Mesenchymal stem cell (in vitro differentiated cells and primary cell): ENCODE measurements around the gene NEK5.

Experiments used
- DNase-seq: peaks from one replicate; pipeline ENCODE4 v3.0.0-alpha.2; 2013
- H2AFZ ChIP-seq: one replicate; pipeline ENCODE4 v1.6.1; 2013; ENCODE audit warnings: low read depth, mild to moderate bottlenecking, control low read depth, inconsistent platforms, low read length, moderate library complexity
- H2AK5ac ChIP-seq: 2 replicates; pipeline ENCODE4 v1.6.1; 2013; ENCODE audit warnings: low read length, moderate library complexity, mild to moderate bottlenecking, inconsistent platforms; ENCODE audit not compliant: severe bottlenecking
- H2BK120ac ChIP-seq: one replicate; pipeline ENCODE4 v1.6.1; 2013; ENCODE audit warnings: low read depth, mild to moderate bottlenecking, inconsistent platforms, low read length, moderate library complexity
- H2BK12ac ChIP-seq, 2 experiments: one replicate each; pipeline ENCODE4 v1.6.1; 2013; ENCODE audit warnings: inconsistent platforms in 2 of 2, low read length in 2 of 2, mild to moderate bottlenecking in 2 of 2, moderate library complexity in 2 of 2, control low read depth in 1 of 2
- H2BK15ac ChIP-seq: one replicate; pipeline ENCODE4 v1.6.1; 2013; ENCODE audit warnings: mild to moderate bottlenecking, low read depth, inconsistent platforms; ENCODE audit not compliant: poor library complexity, severe bottlenecking
- H2BK5ac ChIP-seq: 2 replicates; pipeline ENCODE4 v1.6.1; 2013; ENCODE audit warnings: low read depth, mild to moderate bottlenecking, low read length, control low read depth, inconsistent platforms; ENCODE audit not compliant: poor library complexity, severe bottlenecking
- H3K14ac ChIP-seq, 2 experiments: one replicate each; pipeline ENCODE4 v1.6.1; 2013; ENCODE audit warnings: inconsistent platforms in 2 of 2, low read length in 2 of 2, control low read depth in 1 of 2, mild to moderate bottlenecking in 1 of 2, moderate library complexity in 1 of 2
- H3K18ac ChIP-seq, 2 experiments: one replicate each; pipeline ENCODE4 v1.6.1; 2013; ENCODE audit warnings: inconsistent platforms in 2 of 2, low read length in 2 of 2, control low read depth in 1 of 2, low read depth in 1 of 2, mild to moderate bottlenecking in 1 of 2
- H3K23ac ChIP-seq, 2 experiments: one replicate each; pipeline ENCODE4 v1.6.1; 2013; ENCODE audit warnings: inconsistent platforms in 2 of 2, low read length in 2 of 2, mild to moderate bottlenecking in 2 of 2, moderate library complexity in 2 of 2, control low read depth in 1 of 2
- H3K27ac ChIP-seq: 2 replicates; pipeline ENCODE4 v1.5.1; 2013; ENCODE audit warnings: mild to moderate bottlenecking, moderate library complexity, low read length, control low read depth, inconsistent platforms; ENCODE audit not compliant: poor library complexity, severe bottlenecking
- H3K27me3 ChIP-seq, 2 experiments: 2 replicates each; pipeline versions ENCODE4 v1.6.1 to v1.7.0; 2013; ENCODE audit warnings: low read length in 2 of 2, mild to moderate bottlenecking in 2 of 2, moderate library complexity in 2 of 2, control low read depth in 1 of 2, inconsistent platforms in 1 of 2; ENCODE audit not compliant: control insufficient read depth in 1 of 2, insufficient read depth in 1 of 2
- H3K36me3 ChIP-seq, 2 experiments: 2 replicates each; pipeline versions ENCODE4 v1.6.1 to v1.7.0; 2013; ENCODE audit warnings: low read length in 2 of 2, control low read depth in 1 of 2, inconsistent platforms in 1 of 2, low read depth in 1 of 2, mild to moderate bottlenecking in 1 of 2; ENCODE audit not compliant: insufficient read depth in 2 of 2, control insufficient read depth in 1 of 2
- H3K4ac ChIP-seq, 2 experiments: one replicate each; pipeline ENCODE4 v1.6.1; 2013; ENCODE audit warnings: inconsistent platforms in 2 of 2, low read length in 2 of 2, mild to moderate bottlenecking in 2 of 2, moderate library complexity in 2 of 2, control low read depth in 1 of 2, low read depth in 1 of 2
- H3K4me1 ChIP-seq: 2 replicates; pipeline ENCODE4 v1.6.1; 2013; ENCODE audit warnings: low read depth, low read length, control low read depth; ENCODE audit not compliant: control insufficient read depth, insufficient read depth
- H3K4me2 ChIP-seq: 2 replicates; pipeline ENCODE4 v1.6.1; 2013; ENCODE audit warnings: low read length, mild to moderate bottlenecking, inconsistent platforms; ENCODE audit not compliant: poor library complexity, severe bottlenecking
- H3K4me3 ChIP-seq, 2 experiments: 2 replicates each; pipeline versions ENCODE4 v1.5.1 to v1.7.0; 2013; ENCODE audit warnings: low read length in 2 of 2, mild to moderate bottlenecking in 2 of 2, control low read depth in 1 of 2, low read depth in 1 of 2; ENCODE audit not compliant: insufficient read depth in 1 of 2
- H3K79me1 ChIP-seq: replicated peaks from 2 replicates; pipeline ENCODE4 v1.6.1; 2013; ENCODE audit warnings: mild to moderate bottlenecking, control low read depth, low read length, inconsistent platforms; ENCODE audit not compliant: poor library complexity, severe bottlenecking
- H3K9ac ChIP-seq: 2 replicates; pipeline ENCODE4 v1.7.0; 2013; ENCODE audit warnings: mild to moderate bottlenecking, low read length, moderate library complexity
- H3K9me3 ChIP-seq: 2 replicates; pipeline ENCODE4 v1.7.0; 2013; ENCODE audit warnings: mild to moderate bottlenecking, low read length; ENCODE audit not compliant: control insufficient read depth
- H4K8ac ChIP-seq: one replicate; pipeline ENCODE4 v1.6.1; 2013; ENCODE audit warnings: inconsistent platforms, mild to moderate bottlenecking, low read length, moderate library complexity
- H4K91ac ChIP-seq: one replicate; pipeline ENCODE4 v1.6.1; 2013; ENCODE audit warnings: mild to moderate bottlenecking, low read length, inconsistent platforms
- WGBS: methylation state at CpG from one replicate; pipeline ENCODE4 v1.1.7; 2013; ENCODE audit warnings: mixed read lengths; 5-methylcytosine and 5-hydroxymethylcytosine counted together

NEK5 gene

DNA sequence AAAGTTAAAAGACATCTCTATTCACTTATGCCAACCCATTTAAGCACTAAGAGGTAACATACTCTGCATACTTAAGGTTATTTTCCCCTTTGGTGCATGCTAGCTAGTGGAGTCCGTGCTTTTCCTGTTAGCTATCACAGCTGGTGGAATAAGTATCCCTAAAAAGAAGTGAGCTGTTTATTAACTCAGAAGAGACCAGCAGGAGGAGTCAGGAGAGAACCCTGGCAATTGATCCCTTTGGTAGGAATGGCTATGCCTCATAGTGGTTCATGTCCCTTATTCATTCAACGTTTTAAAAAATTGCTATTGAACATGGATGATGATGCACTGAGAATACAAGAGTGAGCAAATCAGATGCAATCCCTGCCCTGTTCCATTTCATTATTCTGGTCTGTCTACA lies 12.4 kb upstream of the NEK5 start:
- no peak overlapping the region for H4K91ac ChIP-seq
- no peak for DNase-seq
- no peaks in the 10 kb centered on the region for H3K27me3 ChIP-seq
- no peak overlapping the region for H2BK5ac ChIP-seq
- H3K9ac ChIP-seq = no peak overlapping the region
- H3K79me1 ChIP-seq = peaks cover 2% of the 10 kb centered on the region
- H2BK12ac ChIP-seq = no peak overlapping the region
- 92% methylated on average over 2 of the region's 2 CpGs for WGBS
- H3K23ac ChIP-seq = no peak overlapping the region
- no peak overlapping the region for H3K4ac ChIP-seq
- H3K36me3 ChIP-seq = peaks cover 13 to 31% of the 10 kb centered on the region in 2 experiments
- no peak overlapping the region for H3K4me2 ChIP-seq
- H3K4me1 ChIP-seq = no peaks in the 10 kb centered on the region
- no peak overlapping the region for H3K27ac ChIP-seq
- no peak overlapping the region for H2BK15ac ChIP-seq
- H3K4me3 ChIP-seq = no peak overlapping the region
- H2BK120ac ChIP-seq = no peak overlapping the region
- H2AK5ac ChIP-seq = no peak overlapping the region
- no peak overlapping the region for H4K8ac ChIP-seq
- H3K18ac ChIP-seq = no peak overlapping the region
- H3K14ac ChIP-seq = no peak overlapping the region
- H3K9me3 ChIP-seq = no peaks in the 10 kb centered on the region
- H2AFZ ChIP-seq = no peak overlapping the region

- Histone ChIP-seq H3K14ac (no peak overlapping the region), H3K36me3 (peaks cover 19 to 56% of the 10 kb centered on the region in 2 experiments), H4K8ac (no peak overlapping the region), H3K27ac (no peak overlapping the region), H2BK12ac (no peak overlapping the region), H3K4ac (no peak overlapping the region), H2AFZ (no peak overlapping the region), H3K4me1 (no peaks in the 10 kb centered on the region), H2BK15ac (no peak overlapping the region), H2BK120ac (no peak overlapping the region), H3K4me3 (no peak overlapping the region), H3K27me3 (no peaks in the 10 kb centered on the region), H2AK5ac (no peak overlapping the region), H3K4me2 (no peak overlapping the region), H2BK5ac (no peak overlapping the region), H3K23ac (no peak overlapping the region), H3K79me1 (peaks cover 2% of the 10 kb centered on the region), H4K91ac (no peak overlapping the region), H3K9ac (no peak overlapping the region), H3K18ac (no peak overlapping the region), H3K9me3 (no peaks in the 10 kb centered on the region)
- 84% methylated on average over 2 of the region's 3 CpGs for WGBS
- no peak for DNase-seq
These were observed 8.6 kb upstream of the NEK5 start for GRCh38 chr13:52137489-52137888.

DNA sequence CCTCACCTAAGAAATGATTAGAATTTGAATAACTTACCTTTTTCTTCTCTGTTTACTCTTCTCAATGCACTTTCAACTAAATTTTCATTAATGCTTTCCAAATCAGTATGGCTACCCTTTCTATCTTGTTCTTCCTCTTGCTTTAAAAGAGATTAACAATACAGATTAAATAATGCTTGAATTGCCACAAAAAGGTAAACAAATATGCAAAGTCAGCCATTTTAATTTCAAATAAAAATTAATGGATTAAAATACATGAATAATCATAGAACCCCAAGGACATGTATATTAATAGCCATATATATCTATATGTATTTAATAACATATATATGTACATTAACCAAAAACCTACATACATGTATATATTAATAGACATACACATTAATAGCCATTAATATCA lies 7.9 kb upstream of the NEK5 start:
- H2AFZ ChIP-seq = no peak overlapping the region
- no peaks in the 10 kb centered on the region for H3K27me3 ChIP-seq
- no peaks in the 10 kb centered on the region for H3K4me1 ChIP-seq
- H3K23ac ChIP-seq = no peak overlapping the region
- H4K91ac ChIP-seq = no peak overlapping the region
- no peak overlapping the region for H3K14ac ChIP-seq
- H2AK5ac ChIP-seq = no peak overlapping the region
- no peak overlapping the region for H2BK120ac ChIP-seq
- H3K9ac ChIP-seq = no peak overlapping the region
- no peak overlapping the region for H2BK15ac ChIP-seq
- no peak overlapping the region for H2BK5ac ChIP-seq
- no peak overlapping the region for H4K8ac ChIP-seq
- H2BK12ac ChIP-seq = no peak overlapping the region
- no peak overlapping the region for H3K18ac ChIP-seq
- H3K4me2 ChIP-seq = no peak overlapping the region
- no peak overlapping the region for H3K4ac ChIP-seq
- H3K27ac ChIP-seq = no peak overlapping the region
- no peaks in the 10 kb centered on the region for H3K9me3 ChIP-seq
- no peak overlapping the region for H3K4me3 ChIP-seq
- peaks cover 23 to 62% of the 10 kb centered on the region in 2 experiments for H3K36me3 ChIP-seq
- no peak for DNase-seq
- H3K79me1 ChIP-seq = peaks cover 2% of the 10 kb centered on the region

DNA sequence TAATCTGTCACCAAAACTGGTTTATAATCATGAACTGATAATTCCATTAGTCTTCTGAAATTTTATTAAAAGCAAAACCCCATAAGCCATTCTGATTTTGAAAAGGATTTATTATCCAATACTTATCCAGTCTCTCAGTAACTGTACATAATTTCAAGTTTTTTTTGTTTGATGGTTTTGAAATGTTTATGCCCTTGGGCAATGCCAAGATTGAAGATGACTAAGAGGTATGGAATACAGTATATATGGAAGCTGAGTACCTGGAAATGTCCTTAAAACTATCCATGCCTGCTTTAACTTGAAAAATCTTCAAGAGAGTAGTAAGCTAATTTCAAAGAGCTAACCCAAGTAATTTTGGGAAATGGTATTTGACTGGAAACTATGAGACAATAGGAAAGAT lies 1.8 kb upstream of the NEK5 start:
- no peak overlapping the region for H3K4ac ChIP-seq
- no peak overlapping the region for H3K23ac ChIP-seq
- peaks cover 16 to 42% of the 10 kb centered on the region in 2 experiments for H3K36me3 ChIP-seq
- H2AK5ac ChIP-seq = no peak overlapping the region
- H2BK15ac ChIP-seq = no peak overlapping the region
- no peak overlapping the region for H3K14ac ChIP-seq
- no peaks in the 10 kb centered on the region for H3K9me3 ChIP-seq
- H2BK120ac ChIP-seq = no peak overlapping the region
- H2BK12ac ChIP-seq = no peak overlapping the region
- no peak overlapping the region for H2AFZ ChIP-seq
- no peak for DNase-seq
- H3K4me3 ChIP-seq = no peak overlapping the region
- H3K27me3 ChIP-seq = no peaks in the 10 kb centered on the region
- no peak overlapping the region for H2BK5ac ChIP-seq
- no peak overlapping the region for H4K91ac ChIP-seq
- peaks cover 4% of the 10 kb centered on the region for H3K4me1 ChIP-seq
- no peak overlapping the region for H3K9ac ChIP-seq
- H3K27ac ChIP-seq = no peak overlapping the region
- H3K4me2 ChIP-seq = no peak overlapping the region
- H3K79me1 ChIP-seq = no peaks in the 10 kb centered on the region
- no peak overlapping the region for H3K18ac ChIP-seq
- H4K8ac ChIP-seq = no peak overlapping the region
